ENCODE data around the gene ZFYVE28.

The ZFYVE28 gene

GRCh38 chr4:2270341-2271165 is 147.9 kb downstream of the ZFYVE28 start:
- DNase-seq, result no peak

- no peak for DNase-seq
Observed at GRCh38 chr4:2269618-2270163, 148.8 kb downstream of the ZFYVE28 start.

DNA sequence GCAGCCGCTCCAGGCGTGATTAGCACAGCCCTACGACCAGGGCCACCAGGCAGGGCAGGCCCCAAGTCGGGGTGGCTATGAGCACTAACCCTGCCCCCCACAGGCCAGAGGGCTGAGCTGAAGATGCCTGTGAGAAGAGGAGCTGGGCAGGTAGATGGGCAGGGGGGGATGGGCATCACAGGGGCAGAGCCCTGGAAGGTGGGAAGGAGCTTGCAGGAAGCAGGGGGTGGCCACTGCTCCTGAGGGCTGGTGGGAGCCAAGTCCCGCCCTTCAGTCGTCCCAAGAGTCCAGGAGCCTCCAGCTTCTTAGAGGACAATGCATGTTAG is 149.3 kb downstream of the ZFYVE28 start:
- DNase-seq, result no peak

- no peak for DNase-seq
Observed at GRCh38 chr4:2268357-2269205, 149.9 kb downstream of the ZFYVE28 start.

- no peak for DNase-seq
Observed at GRCh38 chr4:2267841-2268240, 150.6 kb downstream of the ZFYVE28 start.

DNA sequence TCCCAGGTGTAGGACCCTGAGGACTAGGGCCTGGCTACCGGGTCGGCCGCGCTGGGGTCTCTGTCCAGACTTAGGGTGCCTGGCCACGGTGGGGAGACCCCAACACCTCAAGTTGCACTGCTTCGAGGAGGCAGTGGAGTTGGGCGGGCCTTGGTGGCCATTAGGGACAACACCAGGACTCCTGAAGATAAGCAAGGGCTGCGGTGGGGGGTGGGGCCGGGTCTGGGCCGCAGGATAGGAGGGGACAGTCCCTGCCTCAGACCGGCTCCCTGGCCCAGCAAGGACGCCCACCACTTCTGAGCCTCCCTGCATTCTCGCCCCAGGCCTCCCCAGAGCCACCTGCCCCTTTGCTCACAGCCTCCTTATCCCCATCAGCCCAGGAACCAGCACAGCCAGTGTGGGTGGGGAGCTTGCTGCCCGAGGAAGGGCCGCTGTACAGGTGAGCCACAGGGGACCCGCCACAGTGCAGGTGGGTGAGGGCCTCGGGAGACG is 151.1 kb downstream of the ZFYVE28 start:
- no peak for DNase-seq

DNA sequence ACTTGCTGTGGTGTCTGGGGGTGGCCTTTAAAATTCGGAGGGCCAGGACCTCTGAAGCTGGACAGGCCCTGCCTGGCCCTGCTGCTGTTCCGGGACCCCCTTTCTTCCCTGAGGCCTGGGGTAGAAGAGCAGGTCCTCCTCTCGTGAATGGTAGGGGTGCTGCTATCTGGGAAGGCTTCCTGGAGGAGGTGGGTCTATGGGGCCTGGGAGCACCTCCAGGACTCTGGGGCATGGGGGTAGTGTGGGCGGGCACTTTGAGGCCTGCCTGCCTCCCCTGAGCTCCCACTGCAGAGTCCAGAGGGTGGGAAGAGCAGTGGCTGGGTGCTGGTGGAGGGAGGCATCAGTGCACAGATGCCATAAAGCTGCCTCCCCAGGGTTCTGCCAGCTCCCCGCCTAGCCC is 151.6 kb downstream of the ZFYVE28 start:
- DNase-seq, result no peak

- no peak for DNase-seq
Observed at GRCh38 chr4:2266181-2266580, 152.3 kb downstream of the ZFYVE28 start.

DNA sequence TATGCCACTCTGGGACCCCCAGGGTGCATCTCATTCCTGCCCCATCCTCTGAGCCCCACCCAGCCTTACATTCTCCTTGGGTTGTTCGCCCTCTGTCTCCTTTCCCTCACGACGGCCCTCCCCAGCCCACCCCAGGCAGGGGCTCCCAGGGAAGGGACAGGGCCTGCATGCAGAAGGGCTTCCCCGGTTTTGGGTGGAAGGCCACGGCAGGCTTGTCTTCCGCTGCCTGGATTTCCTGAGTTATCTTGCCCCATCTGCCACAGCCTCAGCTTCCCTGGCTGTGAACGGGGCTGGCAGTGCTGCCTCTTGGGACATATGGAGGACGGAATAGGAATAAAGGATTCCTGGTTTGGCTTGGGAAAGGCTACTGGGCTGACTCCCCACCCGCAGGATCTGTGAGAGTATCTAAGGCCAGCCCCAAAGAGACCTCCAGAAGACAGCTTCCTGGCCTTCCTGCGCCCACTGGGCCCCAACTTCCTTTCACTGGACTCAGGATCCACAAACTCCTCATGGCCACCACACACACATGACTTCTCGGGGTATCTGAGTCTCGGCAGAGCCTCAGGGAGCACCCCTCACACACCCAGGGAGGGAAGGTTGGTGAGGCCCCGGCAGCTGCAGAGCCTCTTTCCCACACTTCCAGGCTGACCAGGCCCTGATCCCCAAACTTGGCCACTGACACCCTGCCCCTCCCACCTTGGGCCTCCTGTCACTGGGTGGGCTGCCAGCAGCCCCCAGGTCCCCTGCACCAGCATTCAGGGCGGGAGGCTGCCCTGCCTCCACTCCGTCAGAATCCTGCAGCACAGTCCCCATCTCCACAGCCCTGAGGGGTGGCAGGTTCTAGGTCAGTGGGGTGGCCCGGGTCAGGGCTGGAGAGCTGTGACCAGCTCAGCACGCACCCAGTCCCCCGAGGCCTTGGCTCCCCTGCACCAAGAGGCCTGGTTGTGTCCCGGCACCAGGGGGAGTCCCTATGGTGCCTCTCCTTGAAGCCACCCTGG is 153.0 kb downstream of the ZFYVE28 start:
- no peak for DNase-seq

DNA sequence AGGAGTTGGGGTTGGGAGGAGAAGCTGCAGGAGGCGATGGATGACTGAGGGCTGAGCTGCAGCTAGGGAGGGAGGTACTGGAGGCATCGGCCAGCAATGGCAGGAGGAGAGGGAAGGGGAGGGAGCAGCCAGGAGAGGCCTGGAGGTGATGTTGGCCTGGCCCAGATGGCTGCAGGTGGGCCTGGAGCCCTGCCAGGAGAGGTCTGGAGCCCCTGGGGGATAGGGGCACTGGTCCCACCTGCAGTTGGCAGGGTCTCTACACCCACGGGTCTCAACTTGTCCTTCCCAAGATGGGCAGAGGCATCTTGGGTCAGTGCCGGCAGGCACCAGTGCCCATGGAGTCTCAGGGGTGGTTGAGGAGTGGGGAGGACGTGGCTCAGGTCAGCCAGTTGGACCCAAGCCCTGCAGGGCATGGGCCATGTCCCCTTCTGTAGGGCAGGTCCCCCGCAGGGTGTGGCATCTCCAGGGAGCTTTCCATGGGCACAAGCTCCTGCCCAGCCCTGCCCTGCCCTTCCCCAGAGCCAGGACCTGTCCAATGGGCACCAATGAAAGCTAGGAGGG is 153.9 kb downstream of the ZFYVE28 start:
- DNase-seq, result no peak

GRCh38 chr4:2263926-2264321 is 154.5 kb downstream of the ZFYVE28 start:
- DNase-seq, result no peak

DNA sequence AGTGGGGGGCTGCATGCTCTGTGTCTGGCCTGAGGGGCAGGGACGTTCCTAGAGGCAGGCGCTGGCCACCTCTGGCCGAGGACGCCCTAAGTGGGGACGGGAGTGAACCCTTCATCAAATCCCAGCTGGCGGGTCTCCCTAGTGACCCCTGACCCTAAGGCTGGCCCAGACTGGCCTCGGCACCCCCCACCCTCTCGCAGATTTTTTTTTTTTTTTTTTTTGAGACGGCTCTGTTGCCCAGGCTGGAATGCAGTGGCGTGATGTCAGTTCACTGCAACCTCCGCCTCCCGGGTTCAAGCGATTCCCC is 155.5 kb downstream of the ZFYVE28 start:
- DNase-seq, result no peak

DNA sequence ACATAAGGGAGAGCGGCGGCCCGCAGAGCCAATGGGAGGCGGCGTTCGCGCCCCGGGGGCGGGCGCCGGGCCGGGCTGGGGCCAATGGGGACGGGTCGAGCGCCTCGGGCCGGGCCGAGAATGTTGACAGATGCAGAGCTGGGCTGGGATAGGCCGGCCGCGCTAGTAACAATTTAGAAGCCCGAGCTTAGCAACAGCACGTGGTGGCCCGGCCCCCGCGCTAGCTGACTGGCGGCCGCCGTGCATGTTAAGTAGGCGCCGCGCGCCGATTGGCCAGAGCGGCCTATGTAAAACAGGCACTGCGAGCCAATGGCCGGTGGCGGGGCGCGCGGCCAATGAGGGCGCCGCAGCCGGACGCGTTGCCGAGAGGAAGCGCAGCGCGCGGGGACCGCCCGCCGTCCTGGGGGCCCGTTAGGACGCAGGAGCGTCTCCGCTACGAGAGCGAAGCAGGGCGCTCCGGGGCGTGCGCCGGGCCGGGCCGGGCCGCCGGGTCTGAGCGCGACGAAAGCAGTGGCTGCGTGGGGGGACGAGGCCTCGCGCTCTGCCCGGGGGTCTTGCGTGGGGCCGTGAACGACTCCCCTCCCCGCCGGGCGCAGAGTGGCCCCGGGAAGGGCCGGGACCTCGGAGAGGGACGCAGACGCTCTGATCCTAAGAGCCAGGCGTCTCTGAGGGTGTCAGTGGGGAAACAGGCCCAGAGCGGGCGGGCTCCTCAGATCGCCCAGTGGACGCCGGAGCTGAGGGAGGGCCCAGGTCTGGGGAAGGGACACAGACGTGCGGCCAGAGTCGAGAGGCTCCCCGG is 156.1 kb downstream of the ZFYVE28 start:
- peak; percentile 94 to 97 for DNase-seq

DNA sequence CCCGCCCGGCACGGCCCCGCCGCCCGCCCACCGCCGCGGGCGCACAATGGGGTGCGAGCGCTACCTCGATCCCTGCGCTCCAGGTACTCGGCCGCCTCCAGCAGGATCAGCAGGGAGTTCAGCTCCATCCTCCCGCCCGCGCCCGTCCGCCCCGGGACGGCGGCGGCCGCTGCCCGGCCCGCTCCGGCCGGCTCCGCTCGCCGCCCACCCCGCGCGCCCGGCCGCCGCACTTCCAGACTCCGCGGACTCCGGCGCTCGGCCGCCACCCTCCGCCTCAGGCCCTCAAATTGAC is 156.6 kb downstream of the ZFYVE28 start, which contains the start of gene MXD4:
TSS of gene MXD4 (minus strand) at position 257 of the 292 bp plus-strand sequence. CDS start at position 128, 129 bp downstream.
- DNase-seq, result peak in 1 of 2 experiments; percentile 12

DNA sequence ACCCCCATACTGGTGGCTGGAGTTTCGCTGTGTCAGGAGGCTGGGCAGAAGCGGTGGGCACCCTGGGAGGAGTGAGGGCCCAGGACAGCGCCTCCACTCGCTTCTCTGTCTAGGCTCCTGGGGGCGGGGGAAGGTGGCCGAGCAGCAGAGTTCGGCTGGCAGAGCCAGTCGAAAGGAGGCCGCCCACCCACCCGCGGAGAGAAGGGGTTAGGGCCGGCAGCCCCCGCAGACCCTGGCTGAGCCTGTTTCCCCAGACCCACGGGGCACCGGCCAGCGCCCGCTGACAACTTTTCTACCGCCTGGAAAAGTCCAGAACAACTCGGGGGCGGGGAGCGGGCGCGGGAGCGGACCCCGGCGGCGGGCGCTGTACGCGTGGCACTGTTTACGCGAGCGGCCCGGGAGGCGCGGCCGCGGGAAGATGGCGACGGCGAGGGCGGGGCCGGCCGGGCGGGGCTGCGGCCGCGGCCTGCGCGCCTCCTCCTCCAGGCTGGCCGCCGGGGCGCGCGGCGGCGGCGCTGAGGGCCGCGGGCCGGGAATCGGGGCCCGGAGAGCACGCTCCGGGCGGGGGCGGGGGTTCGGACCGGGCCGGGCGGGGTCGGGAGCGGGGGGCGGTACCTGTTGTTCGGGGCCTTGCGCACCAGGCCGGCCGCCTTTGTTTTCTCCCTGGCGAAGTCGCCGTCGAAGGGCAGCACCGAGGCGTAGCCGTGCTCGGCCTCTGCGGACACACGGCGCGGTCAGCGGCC is 157.2 kb downstream of the ZFYVE28 start:
- DNase-seq, result peak; percentile 18

DNA sequence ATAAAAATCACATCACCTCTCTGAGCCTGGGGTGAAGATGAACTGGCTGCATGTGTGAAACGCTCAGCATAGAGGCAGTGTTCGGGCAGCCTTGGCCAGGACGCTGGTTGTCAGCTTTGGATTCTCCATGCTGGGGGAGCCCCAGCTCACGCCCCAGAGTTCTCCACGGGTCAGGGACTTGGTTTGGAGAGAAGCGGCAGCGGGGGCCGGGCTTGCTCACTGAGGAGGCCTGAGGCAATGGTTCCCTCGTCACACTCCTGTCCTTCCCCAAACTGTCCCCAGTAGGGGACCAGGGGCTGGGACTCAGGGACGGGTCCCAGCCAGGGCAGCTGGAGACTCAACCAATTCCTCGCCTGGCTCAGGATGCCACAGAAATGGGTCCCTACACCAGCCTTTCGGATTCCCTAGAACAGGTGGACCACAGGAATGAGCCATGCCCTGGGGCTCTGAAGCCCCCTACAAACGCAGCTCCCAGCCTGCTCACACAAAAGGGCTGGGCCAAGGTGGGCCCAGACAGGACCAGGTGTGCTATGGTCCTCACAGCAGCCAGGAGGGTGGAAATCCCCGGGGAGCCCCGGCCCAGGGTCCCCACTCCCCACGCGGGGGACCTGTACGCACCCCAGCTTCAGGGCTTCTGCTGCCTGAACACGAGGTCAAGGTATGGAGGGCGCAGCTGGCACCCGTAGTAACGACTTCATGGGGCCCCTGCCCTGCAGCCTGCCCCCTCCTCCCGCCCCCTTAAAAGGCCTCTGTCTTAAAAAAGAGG is 157.9 kb downstream of the ZFYVE28 start:
- no peak for DNase-seq

DNA sequence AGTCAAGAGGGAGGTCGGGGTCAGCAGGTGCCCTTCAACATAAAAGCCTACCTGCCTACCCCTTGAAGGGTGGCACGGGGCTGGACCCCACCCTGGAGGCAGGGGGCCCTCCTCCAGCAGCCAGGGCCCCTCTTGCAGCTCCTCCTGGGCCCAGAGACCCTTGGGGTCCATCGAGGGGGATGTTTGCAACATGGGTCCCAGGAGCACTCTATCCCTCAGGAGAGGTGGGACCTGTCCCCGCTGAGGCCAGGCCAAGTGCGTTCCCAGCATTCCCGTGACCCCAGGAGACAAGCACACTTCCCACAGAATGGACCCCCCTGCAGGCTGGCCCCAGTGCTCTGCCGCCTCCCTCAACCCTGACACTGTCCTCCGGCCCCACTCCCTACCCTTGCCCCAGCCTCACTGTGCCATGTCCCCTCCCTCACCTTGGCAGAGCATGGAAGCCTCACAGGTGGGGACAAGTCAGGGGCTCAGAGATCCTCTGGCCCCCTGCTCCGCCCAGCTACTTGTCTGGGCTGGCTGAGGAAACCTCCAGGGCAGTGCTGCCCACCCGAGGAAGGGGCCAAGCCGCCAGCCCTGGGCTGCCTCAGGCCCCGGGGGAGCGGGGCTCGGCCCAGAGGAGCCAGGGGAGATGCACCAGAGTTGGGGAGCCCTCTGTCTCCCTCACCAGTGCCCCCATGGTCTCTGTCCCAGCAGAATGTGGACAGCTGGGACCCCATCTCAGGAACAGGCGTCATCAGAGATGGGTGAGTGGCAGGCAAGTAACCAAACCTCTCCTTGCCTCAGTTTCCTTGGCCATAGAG is 158.7 kb downstream of the ZFYVE28 start:
- DNase-seq, result no peak

DNA sequence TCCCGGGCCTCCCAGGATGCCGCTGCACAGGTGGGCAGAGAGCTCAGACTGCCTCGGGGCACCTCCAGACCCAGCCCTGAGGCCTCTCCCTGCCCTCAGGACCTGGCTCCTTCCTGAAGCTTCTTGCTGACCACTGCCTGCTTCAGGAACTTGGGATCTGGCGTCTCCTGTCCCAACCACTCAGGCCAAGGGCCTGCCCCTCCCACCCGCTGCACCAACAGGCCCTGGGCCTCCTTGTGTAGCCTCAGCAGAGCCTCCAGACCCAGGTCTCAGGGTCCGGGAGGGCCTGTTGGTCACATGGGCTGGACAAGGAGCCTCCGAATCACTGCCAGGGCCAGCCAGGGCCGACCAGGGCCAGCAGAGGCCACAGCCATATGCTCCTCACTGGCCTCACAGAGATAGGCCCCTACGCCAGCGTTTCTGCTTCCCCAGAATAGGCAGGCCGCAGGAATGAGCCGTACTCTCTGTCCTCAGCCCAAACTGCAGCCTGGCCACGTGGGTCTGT is 159.4 kb downstream of the ZFYVE28 start:
- no peak for DNase-seq
